Adrenal gland (tissue), 19 donors: Measurements from ENCODE around the gene TIGD2. TPM values are rescaled to one million over a fixed set of nuclear protein-coding genes. Genes with fewer than 3 reads are reported as not detected.

Source experiments
- DNase-seq, 7 donors: peaks; one replicate each; pipeline ENCODE4 v3.0.0-alpha.2; 2019 to 2020
- H3K27ac ChIP-seq, 5 donors: fragments of 200-600 bp; sonication (generic) in 4 of 5; 1 replicate in 3 of 5; 2 replicates in 2 of 5; pipeline versions ENCODE4 v1.5.1 to v1.8.0; 2016 to 2020; ENCODE audit warnings: mild to moderate bottlenecking in 1 of 5
- H3K27me3 ChIP-seq: fragments of 200-600 bp; 2 replicates; pipeline ENCODE4 v1.8.0; 2021
- H3K36me3 ChIP-seq, 2 donors: fragments of 200-600 bp; replicated peaks in 1 of 2; 1 replicate in 1 of 2; 2 replicates in 1 of 2; pipeline versions ENCODE4 v1.5.1 to v1.8.0; 2018 to 2022
- H3K4me1 ChIP-seq, 2 donors: fragments of 200-600 bp; replicated peaks in 1 of 2; 1 replicate in 1 of 2; 2 replicates in 1 of 2; pipeline versions ENCODE4 v1.5.1 to v1.8.0; 2018 to 2021
- H3K4me3 ChIP-seq, 4 donors: fragments of 200-600 bp; sonication (generic) in 3 of 4; one replicate each; pipeline ENCODE4 v1.5.1; 2016 to 2018
- H3K9me3 ChIP-seq, 3 donors: fragments of 200-600 bp; sonication (generic) in 1 of 3; replicated peaks in 1 of 3; 1 replicate in 2 of 3; 2 replicates in 1 of 3; pipeline versions ENCODE4 v1.5.1 to v1.8.0; 2016 to 2021
- POLR2A ChIP-seq, 2 donors: fragments of 450-650 bp; IDR thresholded peaks; one replicate each; pipeline ENCODE4 v1.6.1; 2017; ENCODE audit warnings: antibody characterized with exemption in 2 of 2, mild to moderate bottlenecking in 2 of 2, moderate library complexity in 1 of 2
- WGBS, 4 donors: extraction: QIAGEN DNeasy Blood & Tissue Kit in 2 of 4; methylation state at CpG; one replicate each; pipeline versions ENCODE4 v1.1.5 to v1.1.7; 2013 to 2017; 5-methylcytosine and 5-hydroxymethylcytosine counted together
- intact Hi-C, 2 donors: fragments of 100-400 bp; cut with DNase I; formaldehyde crosslinking; loops; one replicate each; pipeline versions ENCODE4 v1.14.1 to v1.15.0; 2022 to 2023
- long read RNA-seq, 10 donors: library from polyadenylated mRNA in 3 of 10; unstranded in 2 of 10; stranded (forward) in 1 of 10; transcript quantifications; one replicate each; pipeline ENCODE4 v2.0.0 and lab custom pipeline, GENCODE V29; 2021 to 2026
- polyA plus RNA-seq, 3 donors: library from polyadenylated mRNA; stranded (reverse); fragments of 200-250 nt in 2 of 3; fragments of 350-450 nt in 1 of 3; fragmentation: Illumina TruSeq in 1 of 3; extraction: RNeasy Lipid Tissue Mini Kit (QIAGEN cat#74804) in 1 of 3; gene quantifications; one replicate each; pipeline ENCODE4 v1.2.3, GENCODE V29; 2013 to 2014
- total RNA-seq, 9 donors: library from RNA; depleted of rRNA in 4 of 9; stranded (reverse); fragments of >200 nt in 4 of 9; fragments of 120-200 nt in 1 of 9; fragmentation: NEBNext Ultra II Directional in 1 of 9; extraction: Animal tissue kit (Norgen Biotek cat#: 25700) in 1 of 9; gene quantifications; one replicate each; pipeline versions ENCODE4 v1.1.0 to v1.2.4, GENCODE V29; 2013 to 2023
- TF ChIP-seq, protein P1 (sequence below), 6 experiments: fragments of 450-650 bp in 4 of 6; fragments of 200-600 bp in 2 of 6; sonication (generic) in 1 of 6; IDR thresholded peaks; 1 replicate in 5 of 6; 2 replicates in 1 of 6; pipeline versions ENCODE4 v1.5.1 to v1.8.0; 2016 to 2021; ENCODE audit warnings: antibody characterized with exemption in 6 of 6, mild to moderate bottlenecking in 2 of 6, moderate library complexity in 1 of 6
- donor health status: healthy with polysubstance abuse.
- donor health status: Bipolar disorder and iron deficiency.
- donor health status: DM: yes; HTN: yes; CAD: no.
- donor health status: DM: no; HTN: no; CAD: no.
- donor health status: DM: no; HTN: no; CAD: no.
- donor health status: DM: yes; HTN: yes; CAD: no.

Gene TIGD2
- total RNA-seq (1 to 10 TPM; 2.1 to 8.8 (median 4.5) TPM), polyA plus RNA-seq (1 to 10 TPM; 1.4 to 5.4 (median 2.5) TPM)
- long read RNA-seq, donor 1, partial matches to known transcripts, result 0 of 4 reads
- long read RNA-seq, donor 1, other reads (novel, unspliced or antisense), result 0 of 4 reads
- long read RNA-seq, donor 2, partial matches to known transcripts, result 0 of 2 reads
- long read RNA-seq, donor 2, other reads (novel, unspliced or antisense), result 0 of 2 reads
- long read RNA-seq, donor 3, transcript TIGD2-201 (1 exons, 2,083 nt), result major isoform, 7 of 7 reads
- long read RNA-seq, donor 3, partial matches to known transcripts, result 0 of 7 reads
- long read RNA-seq, donor 3, other reads (novel, unspliced or antisense), result 0 of 7 reads
- long read RNA-seq, donor 4, partial matches to known transcripts, result 0 of 2 reads
- long read RNA-seq, donor 4, other reads (novel, unspliced or antisense), result 0 of 2 reads
- long read RNA-seq, donor 5, partial matches to known transcripts, result 0 of 4 reads
- long read RNA-seq, donor 5, other reads (novel, unspliced or antisense), result 0 of 4 reads
- long read RNA-seq, donor 6, partial matches to known transcripts, result 0 of 3 reads
- long read RNA-seq, donor 6, other reads (novel, unspliced or antisense), result 0 of 3 reads
- long read RNA-seq, donor 7, partial matches to known transcripts, result 0 of 2 reads
- long read RNA-seq, donor 7, other reads (novel, unspliced or antisense), result 0 of 2 reads
- long read RNA-seq, donor 8, partial matches to known transcripts, result 0 of 5 reads
- long read RNA-seq, donor 8, other reads (novel, unspliced or antisense), result 0 of 5 reads
- long read RNA-seq, donor 9, partial matches to known transcripts, result 0 of 2 reads
- long read RNA-seq, donor 9, other reads (novel, unspliced or antisense), result 0 of 2 reads
- long read RNA-seq, donor 10, partial matches to known transcripts, result 0 of 4 reads
- long read RNA-seq, donor 10, other reads (novel, unspliced or antisense), result 0 of 4 reads

DNA sequence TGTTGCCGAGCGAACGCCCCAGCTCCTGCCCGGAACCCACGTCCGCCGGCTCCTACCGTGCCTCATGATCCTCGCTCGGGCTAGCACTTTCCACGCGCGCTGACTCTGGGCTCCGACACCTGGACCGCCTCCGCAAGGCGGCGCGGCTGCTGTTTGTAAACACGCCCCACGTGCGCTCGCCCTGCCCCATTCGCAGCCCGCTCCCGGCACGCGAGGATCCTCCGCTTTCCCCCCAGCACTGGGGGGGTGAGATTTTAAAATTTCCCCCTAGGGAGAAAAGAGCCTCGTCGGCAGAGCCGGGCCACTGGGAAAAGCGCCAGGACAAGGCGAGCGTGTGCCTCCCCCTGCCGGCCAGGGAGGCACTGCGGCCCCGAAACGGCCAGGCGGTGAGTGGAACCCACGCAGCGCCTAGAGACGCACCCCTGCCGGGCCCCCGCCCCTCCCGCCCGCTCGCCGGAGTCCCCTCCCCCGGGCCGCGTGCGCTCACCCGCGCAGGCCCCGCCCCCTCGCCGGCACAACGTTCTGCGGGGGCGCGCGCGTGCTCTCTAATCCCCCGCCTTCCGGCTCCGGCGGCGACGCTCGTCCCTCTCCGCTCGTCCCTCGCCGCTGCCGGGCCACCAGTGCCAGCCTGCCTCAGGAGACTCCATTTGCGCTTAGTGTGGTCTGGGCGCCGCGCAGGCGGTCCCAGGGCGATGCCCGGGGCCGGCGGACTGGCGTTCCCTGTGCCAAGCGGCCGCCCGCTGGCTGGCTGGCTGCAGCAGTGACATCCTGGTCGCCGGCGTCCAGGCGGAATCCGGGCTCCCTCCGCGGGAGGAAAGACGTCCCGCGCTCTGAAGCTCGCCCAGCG, at the start of gene TIGD2:
Gene TIGD2, plus strand, starts transcription at position 548 of the 847 bp plus-strand sequence. CDS start 1,442 bp downstream, outside the sequence.
- Histone ChIP-seq H3K27me3 (no peaks in the 10 kb centered on the region), H3K4me3 (peak within 1 kb of the TSS in 3 of 4 donors; percentile 63 to 73 (median 64)), H3K9me3 (no peaks in the 10 kb centered on the region), H3K36me3 (no peaks in the 10 kb centered on the region), H3K27ac (peak within 1 kb of the TSS; percentile 65 to 92 (median 85)), H3K4me1 (peaks cover 7 to 11% of the 10 kb centered on the region in 2 donors)
- intact Hi-C loops, result no loop called here
- 0 to 1% (median 1%) methylated on average over 12 to 100 of the region's 101 CpGs for WGBS, 4 donors
- peak; percentile 88 to 92 (median 89) for DNase-seq
- TF ChIP-seq, protein P1, sequence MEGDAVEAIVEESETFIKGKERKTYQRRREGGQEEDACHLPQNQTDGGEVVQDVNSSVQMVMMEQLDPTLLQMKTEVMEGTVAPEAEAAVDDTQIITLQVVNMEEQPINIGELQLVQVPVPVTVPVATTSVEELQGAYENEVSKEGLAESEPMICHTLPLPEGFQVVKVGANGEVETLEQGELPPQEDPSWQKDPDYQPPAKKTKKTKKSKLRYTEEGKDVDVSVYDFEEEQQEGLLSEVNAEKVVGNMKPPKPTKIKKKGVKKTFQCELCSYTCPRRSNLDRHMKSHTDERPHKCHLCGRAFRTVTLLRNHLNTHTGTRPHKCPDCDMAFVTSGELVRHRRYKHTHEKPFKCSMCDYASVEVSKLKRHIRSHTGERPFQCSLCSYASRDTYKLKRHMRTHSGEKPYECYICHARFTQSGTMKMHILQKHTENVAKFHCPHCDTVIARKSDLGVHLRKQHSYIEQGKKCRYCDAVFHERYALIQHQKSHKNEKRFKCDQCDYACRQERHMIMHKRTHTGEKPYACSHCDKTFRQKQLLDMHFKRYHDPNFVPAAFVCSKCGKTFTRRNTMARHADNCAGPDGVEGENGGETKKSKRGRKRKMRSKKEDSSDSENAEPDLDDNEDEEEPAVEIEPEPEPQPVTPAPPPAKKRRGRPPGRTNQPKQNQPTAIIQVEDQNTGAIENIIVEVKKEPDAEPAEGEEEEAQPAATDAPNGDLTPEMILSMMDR (IDR thresholded peaks at IDR 0.05), result peak; percentile 72 to 86 (median 82)
- TF ChIP-seq POLR2A (IDR thresholded peaks at IDR 0.05), result peak; percentile 84 to 91

DNA sequence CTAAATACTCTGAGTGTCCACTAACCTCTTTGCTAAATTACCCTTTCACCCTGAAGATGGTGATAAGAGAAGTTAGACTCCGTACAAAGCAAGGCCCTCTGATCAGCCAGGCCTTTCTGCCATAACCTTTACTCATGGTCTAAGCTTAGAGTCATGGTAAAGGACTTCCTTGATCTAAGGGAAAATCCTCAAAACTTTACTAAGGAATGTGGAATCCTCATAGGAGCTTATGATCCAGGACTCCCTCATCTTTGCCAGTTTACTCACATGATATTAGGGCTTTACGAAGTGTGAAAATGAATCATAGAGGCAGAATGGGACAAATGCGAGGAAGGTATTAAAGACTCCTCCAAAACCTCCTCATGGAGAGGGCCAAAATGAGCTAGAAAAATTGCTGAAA, 46.5 kb upstream of the TIGD2 start:
- WGBS, 4 donors, result 30 to 95% (median 66%) methylated on average over 3 of the region's 3 CpGs
- no peak overlapping the region for H3K27ac ChIP-seq
- no peaks in the 10 kb centered on the region for H3K4me1 ChIP-seq
- H3K36me3 ChIP-seq, result no peaks in the 10 kb centered on the region
- no peak for DNase-seq
- no peaks in the 10 kb centered on the region for H3K9me3 ChIP-seq
- no peak overlapping the region for H3K4me3 ChIP-seq
- no peak for TF ChIP-seq POLR2A (IDR thresholded peaks at IDR 0.05)
- TF ChIP-seq, protein P1 (IDR thresholded peaks at IDR 0.05), result no peak
- intact Hi-C loops, result no loop called here
- no peaks in the 10 kb centered on the region for H3K27me3 ChIP-seq

DNA sequence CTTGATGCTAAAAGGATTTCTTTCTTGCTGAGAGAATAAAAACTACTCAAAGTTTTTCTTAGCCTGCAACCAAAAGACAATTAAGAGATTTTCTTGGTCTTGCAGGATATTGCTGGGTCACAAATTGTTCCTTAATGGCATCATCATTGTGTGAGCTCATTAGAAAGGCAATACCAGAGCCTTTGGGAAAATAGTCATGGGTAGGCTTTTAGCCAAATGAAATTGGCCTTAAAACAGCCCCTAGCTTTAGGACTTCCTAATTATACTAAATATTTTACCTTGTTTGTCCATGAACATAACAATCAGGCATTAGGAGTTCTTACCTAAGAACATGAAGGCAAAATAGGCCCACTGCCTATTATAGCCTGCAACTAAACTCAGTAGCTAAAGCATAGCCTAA, 43.9 kb upstream of the TIGD2 start:
- DNase-seq, result no peak
- TF ChIP-seq POLR2A (IDR thresholded peaks at IDR 0.05), result no peak
- TF ChIP-seq, protein P1 (IDR thresholded peaks at IDR 0.05), result no peak
- Histone ChIP-seq H3K4me3 (no peak overlapping the region), H3K27ac (no peak overlapping the region), H3K27me3 (no peaks in the 10 kb centered on the region), H3K4me1 (no peaks in the 10 kb centered on the region), H3K9me3 (peaks cover 0 to 3% (median 0%) of the 10 kb centered on the region in 3 donors), H3K36me3 (no peaks in the 10 kb centered on the region)
- intact Hi-C loops, result no loop called here
